ENCODE results near the gene KRTAP22-1.

Gene KRTAP22-1

DNA sequence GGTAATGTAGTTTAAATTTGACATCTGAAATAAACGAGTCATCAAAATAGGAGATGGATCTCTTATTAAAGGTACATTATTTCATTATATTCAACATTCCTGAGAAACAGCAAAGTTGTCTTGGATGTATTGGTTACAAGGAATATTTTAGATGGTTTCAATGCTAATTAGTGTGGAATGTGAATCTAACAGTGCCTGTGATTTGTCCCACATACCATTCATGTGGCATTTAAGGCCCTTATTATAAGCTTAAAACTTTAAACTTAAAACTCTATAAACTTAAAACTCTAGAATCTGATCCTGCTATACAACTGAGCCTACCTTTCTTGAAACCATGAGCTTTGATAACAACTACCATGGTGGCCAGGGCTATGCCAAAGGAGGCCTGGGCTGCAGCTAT, at the start of gene KRTAP22-1:
Gene KRTAP22-1 (plus strand): TSS at position 301 of the 400 bp plus-strand sequence.
- DNase-seq: no peak

DNA sequence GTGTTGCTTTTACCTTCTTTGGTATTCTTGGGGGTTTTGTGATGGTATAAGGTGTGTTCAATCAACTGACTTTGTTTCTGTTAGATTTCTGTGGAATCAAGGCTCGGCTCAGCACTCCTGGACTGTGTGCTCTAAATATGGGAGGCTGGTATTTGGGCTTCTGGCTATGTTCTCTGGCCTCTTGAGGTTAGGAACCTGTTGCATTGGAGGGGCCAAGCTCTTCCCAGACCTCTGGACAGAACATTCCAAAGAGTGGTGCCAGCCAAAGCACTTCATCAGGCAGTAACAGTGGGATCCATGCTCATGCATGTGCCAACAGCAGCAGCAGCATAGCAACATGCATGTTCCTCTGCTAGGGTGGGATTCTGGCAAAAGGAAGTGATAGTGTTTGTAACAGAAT, 48.1 kb upstream of the KRTAP22-1 start:
- DNase-seq: no peak

DNA sequence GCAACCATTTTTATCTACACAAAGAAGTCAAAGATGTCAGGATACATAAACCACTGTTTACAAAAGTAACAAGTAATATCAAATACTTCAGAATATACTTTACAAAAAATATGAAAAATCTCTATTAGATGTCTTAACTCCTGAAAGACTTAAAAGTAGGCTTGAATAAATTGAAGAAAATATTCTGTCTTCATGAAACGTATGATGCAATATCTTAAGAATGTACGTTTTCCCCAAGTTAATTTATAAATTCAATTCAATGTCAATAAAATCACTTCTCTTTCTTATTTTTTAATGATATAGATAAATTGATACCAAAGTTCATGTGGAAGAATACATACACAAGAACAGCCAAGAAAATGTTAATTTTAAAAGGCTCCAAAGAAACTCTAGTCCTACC, 45.8 kb upstream of the KRTAP22-1 start:
- DNase-seq: no peak

DNA sequence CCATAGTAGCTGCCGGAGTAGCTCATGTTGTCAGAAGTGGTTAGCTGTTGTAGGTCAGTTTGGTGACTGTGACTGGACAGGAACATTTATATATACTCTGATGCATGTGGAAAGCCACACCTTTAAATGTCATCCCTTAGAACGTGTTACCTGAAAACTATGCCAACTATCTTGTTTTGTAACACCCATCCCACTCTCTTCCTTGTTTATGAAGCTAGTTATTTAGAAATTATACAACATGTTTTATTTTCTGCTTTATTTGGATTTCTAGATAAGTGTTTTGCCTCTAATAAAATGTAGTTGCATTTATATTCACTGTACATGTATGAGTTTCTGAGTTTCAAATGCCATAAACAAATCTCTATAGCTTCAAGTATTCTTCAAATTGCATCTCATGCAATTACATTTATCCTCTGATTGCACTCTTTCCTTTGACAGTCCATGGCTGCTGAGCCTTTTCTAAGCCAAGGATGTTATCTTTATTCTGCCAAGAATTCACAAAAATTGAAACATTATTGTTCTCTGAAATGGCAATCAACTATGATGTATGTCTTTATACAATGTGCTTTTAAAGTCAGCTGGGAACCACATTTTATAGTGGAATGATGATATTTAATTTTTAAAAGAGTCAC, 39.5 kb upstream of the KRTAP22-1 start, which contains the start of gene KRTAP19-7:
Gene KRTAP19-7 (minus strand): TSS at position 51 of the 632 bp plus-strand sequence. CDS start 25 bp downstream, at position 26.
- DNase-seq: no peak

DNA sequence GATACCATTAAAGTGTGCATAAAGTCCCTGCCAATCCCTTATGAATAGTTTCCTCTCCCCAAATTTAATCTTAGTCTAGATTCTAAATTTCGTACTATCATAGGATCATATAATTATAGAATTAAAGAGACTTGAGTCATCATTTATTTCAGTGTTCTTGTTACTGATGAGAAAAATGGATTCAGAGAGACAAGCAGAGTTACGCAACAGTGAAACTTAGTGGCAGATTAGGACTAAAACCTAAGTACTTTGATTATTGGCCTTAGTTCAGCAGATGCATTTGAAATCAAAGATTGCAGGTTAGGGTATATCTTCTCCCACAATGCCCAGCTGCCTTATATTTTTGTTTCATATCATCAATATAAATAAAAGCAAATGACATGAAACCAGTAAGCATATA, 38.9 kb upstream of the KRTAP22-1 start:
- DNase-seq: no peak

DNA sequence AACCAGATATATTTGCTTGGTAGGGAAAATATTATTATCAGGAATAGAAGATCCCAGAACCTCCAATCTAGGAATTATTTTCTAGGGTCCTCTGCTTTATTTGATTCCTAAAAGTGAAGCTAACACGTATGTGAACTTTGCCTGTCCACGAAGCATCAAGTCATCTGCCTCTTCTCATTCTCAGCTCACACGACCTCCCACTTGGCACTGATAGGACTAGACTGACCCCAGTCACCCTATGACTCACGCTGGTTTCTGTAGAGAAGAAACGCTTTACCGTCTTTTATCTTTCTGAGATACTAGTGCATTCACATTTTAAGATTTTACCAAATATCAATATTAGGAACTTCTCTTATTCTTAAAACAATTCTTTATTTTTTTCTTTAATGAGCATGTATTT, 37.8 kb upstream of the KRTAP22-1 start:
- no peak for DNase-seq

DNA sequence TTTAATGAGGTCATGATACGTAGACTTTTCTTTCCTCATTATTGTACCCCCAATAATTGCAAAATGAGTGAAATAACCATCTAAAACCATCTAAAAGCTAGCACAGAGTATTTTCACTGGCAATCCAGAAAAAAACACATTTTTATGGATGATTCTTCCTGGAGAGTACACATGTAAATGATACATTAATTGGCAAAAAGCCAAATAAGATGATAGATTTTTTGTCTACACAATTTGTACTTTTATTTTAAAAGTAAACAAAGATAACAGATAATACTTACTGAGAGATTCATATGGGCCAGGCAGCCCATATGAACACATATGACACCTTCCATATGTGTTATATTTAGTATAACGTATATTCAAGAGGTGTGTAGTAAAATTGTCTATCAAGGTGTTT, 37.3 kb upstream of the KRTAP22-1 start:
- no peak for DNase-seq

DNA sequence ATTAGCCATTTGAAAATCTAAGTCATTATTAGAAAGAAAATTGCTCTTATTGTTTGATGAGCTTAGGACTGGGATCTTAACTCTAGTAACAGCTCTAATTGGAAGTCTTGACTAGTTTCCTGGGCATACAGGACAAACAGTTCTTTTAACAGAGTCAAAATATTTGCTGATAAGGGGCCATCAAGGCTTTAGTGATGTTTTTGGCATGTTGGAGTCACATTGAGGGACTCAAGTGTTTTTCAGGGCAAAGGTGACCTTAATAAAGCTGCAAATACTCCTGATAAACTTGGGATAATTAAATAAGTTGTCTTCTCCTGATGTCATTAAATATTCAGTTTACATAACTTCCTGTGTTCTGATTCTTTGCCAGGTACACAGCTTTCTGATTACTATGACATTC, 33.3 kb upstream of the KRTAP22-1 start:
- no peak for DNase-seq

DNA sequence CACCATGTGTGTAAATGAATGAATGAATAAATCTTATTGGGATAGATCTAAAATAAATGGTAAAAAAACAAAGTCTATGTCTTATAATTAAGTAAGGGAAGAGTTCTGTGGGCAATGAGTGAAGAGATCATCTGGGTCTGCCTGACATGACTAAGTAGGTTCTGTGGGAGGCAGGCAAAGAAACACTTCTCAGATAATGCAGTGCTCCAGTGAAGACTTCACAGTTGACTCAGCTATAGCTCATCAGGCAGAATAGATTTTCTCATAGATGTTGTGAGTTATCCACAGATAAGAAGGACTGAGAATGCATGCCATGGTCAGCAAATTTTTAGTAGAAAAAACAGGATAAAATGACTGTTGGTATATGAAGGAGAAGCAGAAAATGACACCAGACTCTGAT, 23.1 kb upstream of the KRTAP22-1 start:
- no peak for DNase-seq

DNA sequence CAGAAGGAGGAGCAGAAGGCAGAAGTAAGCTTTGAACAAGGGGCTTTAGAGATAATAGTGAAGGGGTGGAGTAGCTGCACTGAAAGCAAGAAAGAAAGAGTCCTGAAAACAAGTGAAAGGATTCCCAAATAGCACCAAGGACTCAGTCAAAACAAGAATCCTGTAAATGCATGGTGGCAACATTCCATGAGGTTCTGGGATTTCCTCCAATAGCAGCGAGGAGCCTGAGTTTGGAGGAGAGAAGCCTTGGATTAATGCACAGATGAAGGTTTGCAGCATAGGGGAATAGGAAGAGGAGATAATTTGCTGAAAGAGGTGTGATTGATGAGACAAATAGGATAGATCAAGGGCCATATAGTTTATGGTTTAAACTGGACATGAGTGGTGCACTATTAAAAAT, 21.5 kb upstream of the KRTAP22-1 start:
- no peak for DNase-seq

DNA sequence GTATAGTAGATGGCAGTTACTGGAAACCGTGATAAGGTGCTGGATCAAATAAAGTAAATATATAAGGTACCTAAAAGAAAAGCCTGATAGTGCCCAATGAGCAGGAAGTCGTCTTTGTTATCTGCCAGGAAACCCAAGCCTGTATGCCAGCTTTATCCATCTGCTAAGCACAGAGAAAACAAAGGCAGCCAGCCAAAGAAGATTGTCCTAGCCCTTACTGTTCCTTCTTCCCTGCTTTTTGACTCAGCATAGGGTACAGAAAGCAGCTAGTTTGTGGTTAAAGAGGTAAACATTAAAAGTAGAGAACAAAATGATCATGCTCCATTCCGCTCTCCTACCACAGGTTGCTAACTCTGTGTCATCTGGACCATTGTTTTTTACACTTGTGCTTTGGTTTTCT, 20.8 kb upstream of the KRTAP22-1 start:
- no peak for DNase-seq

DNA sequence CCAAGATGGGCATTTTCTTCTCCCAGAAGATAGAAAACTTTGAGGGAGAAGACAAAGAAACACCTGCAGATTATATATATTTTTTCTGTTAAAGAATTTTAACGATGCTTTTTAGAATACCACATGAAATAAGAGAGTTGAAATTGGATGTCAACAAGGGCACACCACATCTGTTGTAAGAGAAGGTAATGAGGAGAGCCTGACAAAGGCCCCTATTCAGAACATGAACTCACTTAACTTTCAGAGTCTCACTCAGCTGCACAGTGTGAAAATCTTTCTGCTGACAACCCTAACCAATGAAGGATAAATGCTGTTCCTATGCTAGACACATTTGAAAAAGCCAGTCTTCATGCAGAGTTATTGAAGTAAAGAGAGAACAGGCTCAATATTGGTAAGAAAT, 18.0 kb upstream of the KRTAP22-1 start:
- DNase-seq: no peak

DNA sequence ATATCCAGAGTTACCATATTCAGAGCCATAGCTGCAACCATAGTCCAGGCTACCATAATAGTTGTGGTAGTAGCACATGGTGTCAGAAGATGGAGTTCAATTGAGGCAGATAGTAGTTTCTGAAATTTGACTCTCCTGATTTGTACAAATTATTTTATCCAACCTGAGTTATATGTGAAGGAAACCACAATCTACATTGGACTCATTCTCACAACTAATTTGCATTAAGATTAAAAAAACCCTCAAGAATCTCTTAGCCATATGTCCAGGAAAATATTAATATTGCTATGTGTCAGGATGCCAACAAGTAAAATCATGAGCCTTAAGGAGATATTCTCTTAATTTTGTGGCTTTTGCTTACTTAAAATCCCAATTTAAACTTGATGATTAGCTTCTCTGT, 10.6 kb upstream of the KRTAP22-1 start, which contains the start of gene KRTAP22-2:
Gene KRTAP22-2 (minus strand): TSS at position 101 of the 400 bp plus-strand sequence.
- DNase-seq: no peak

DNA sequence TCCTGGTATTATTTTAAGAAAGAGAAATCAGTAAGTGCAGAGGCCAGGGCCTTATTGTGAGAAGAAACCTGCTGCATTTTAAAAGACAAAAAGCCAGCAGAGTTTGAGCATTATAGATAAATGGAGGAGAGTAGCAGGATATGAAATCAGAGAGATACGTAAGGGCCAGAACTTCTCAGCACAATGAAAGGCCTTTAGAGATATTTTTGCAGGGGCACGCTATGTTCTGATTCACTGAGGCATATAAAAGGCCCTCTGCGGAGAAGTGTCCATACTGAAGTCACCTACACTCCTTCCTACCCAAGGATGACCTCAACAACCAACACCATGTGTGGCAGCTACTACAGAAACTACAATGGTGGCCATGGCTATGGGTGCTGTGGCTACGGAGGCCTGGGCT, 8.7 kb upstream of the KRTAP22-1 start, which contains the start of gene KRTAP6-3:
Gene KRTAP6-3 (plus strand): TSS at position 301 of the 400 bp plus-strand sequence. CDS start 6 bp downstream, at position 307.
- no peak for DNase-seq

DNA sequence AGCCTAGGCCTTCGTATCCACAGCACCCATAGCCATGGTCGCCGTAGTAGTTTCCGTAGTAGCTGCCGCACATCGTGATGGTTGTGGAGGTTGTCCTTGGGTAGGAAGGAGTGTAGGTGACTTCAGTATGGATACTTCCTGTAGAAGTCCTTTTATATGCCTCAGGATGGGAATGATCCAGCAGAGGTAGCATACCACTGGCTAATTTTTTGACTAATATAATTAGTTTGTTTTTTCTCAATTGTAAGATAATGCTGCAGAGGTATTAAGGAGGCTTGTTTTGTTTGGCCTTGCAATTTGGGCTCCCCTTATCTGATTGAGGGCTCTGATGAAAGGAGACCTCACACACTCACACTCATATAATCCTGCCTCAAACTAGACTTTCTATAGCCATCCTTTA, 2.1 kb upstream of the KRTAP22-1 start, which contains the start of gene KRTAP6-2:
Gene KRTAP6-2 (minus strand): TSS at position 101 of the 400 bp plus-strand sequence. CDS start 28 bp downstream, at position 73.
- no peak for DNase-seq

DNA sequence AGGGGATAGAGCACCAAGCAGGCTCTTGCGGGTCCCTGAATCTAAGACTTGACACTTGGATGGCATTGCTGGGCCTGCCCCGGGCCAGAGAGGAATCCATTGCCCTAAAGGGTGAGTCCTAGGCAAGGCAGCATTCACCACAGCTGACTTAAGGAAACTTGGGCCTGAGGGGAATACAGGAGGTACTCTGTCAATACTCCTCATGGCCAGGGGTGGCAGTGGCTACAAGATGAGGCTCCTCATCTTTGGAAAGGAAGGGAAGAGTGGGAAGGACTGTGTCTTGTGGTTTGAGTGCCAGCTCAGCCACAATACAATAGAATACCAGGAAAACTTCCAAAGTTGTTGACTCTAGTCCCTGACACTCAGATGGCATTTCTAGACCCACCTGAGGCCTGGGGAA, 5.1 kb downstream of the KRTAP22-1 start:
- no peak for DNase-seq

DNA sequence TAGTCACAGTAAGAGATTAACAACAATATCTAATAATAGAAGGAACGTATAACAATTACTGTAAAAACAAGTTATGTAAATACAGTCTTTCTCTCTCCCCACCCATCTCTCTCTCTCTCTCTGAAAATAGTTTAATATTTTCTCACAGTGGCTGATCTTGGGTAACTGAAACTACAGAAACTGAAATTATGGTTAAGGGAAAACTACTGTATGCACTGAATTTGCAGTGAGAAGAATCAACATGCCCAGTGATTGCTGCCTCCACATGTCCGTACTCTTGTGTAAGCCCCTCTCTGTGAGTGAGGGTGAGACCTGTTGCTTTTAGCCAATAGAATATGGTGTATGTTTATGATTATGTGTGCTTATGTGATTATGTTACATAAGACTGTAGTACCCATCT, 11.2 kb downstream of the KRTAP22-1 start:
- no peak for DNase-seq

DNA sequence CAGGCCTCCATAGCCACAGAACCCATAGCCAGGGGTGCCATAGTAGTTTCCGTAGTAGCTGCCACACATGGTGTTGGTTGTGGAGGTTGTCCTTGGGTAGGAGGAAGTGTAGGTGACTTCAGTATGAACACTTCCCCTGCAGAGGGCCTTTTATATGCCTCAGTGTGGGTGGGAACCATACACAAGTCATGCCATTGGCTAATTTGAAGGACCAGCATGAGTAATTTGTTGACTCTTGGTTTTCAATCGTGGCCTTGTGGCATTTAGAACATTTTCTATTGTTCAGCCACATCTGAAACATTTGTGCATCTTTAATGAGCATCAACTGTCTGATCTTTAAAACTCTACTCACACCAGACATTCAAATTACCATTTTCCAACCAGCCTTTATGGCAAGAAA, 12.9 kb downstream of the KRTAP22-1 start, which contains the start of gene KRTAP6-1:
Gene KRTAP6-1 (minus strand): TSS at position 95 of the 400 bp plus-strand sequence. CDS start 26 bp downstream, at position 69.
- no peak for DNase-seq

DNA sequence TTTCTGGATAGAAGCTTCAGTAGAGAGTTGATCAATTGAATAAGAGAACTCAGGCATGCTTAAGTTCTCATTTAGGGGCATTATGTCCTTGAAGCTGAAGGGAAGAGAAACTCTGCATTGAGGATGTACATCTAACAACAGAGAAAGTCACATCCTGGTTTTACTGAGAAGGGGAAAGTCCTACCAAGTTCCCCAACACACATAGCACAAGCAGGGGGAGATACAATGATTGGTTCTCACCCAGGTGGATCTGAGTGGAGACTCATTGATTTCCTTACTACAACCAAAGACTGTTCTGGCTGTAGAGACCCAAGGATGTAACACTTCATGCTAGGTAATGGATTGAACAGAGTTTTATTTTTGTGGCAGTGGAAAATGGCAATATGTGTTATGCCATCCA, 14.3 kb downstream of the KRTAP22-1 start:
- no peak for DNase-seq

DNA sequence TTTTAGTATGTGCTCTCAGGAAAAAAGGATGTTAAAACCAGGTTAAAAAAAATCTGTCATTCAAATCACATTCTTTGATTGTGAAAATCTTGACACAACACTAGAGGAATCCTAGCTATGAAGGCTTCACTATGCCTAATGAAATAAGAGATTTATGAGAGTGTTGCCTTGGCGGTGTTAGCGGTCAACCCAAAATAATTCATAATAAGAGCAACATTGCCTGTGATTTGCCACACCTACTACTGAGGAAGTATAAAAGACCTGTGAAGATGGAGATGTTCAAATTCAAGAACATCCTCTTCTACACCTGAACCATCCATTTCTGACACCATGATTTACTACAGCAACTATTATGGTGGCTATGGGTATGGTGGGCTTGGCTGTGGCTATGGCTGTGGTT, 15.2 kb downstream of the KRTAP22-1 start, which contains the start of gene KRTAP20-1:
Gene KRTAP20-1 (plus strand): TSS at position 301 of the 400 bp plus-strand sequence. CDS start 30 bp downstream, at position 331.
- DNase-seq: no peak

DNA sequence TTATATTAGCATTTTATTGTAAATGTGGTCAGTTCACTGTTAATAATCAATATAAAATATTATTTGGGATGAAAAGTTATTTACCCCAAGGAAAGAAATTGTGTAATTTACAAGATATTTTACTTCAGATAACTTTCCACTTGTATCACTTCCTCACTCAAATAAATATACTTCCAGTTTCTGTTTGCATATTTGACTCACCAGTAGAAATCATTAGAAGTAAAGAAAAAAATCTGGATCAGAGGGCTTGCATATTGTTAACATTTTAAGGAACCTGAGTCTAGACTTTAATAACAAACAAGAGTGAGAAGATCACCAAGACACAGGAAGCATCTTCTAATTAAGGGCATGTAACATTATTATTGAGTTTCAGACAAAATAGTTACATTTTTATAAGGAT, 19.2 kb downstream of the KRTAP22-1 start:
- DNase-seq: no peak

DNA sequence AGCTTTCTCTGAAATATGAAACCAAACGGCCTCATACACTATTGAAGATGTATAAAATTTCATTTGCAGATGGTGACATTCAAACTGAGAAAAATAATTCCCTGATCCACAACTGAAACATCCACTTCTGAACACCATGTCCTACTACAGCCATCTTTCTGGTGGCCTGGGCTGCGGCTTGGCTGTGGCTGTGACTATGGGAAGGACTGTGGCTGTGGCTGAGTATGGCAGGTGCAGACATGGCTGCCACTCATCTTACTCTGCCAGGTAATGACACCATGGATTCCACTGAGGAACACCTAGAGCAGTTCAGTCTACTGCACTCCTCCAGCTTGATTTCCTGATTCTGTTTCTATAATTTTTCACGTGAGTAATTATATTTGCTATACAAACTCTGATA, 19.6 kb downstream of the KRTAP22-1 start, which contains the start of gene KRTAP20-4:
Gene KRTAP20-4 (plus strand): TSS at position 106 of the 400 bp plus-strand sequence.
- no peak for DNase-seq

DNA sequence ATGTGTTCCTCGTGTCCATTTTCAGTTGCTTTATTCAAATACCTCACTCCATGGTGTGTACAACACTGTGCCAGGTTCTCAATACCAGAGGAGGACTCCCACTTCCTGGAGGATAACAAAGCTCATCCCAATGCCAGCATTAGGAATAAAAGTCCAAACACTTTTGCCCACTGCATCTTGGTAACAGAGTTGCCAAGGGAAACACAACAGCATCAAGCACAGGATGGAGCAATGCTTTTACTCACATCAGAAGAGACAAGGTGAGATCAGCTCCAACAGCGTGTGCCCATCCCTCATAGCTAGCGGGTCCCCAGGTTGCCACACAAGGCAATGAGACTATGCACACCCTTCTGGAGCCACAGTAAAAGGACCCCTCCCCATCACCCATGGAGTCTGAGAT, 22.5 kb downstream of the KRTAP22-1 start:
- no peak for DNase-seq

DNA sequence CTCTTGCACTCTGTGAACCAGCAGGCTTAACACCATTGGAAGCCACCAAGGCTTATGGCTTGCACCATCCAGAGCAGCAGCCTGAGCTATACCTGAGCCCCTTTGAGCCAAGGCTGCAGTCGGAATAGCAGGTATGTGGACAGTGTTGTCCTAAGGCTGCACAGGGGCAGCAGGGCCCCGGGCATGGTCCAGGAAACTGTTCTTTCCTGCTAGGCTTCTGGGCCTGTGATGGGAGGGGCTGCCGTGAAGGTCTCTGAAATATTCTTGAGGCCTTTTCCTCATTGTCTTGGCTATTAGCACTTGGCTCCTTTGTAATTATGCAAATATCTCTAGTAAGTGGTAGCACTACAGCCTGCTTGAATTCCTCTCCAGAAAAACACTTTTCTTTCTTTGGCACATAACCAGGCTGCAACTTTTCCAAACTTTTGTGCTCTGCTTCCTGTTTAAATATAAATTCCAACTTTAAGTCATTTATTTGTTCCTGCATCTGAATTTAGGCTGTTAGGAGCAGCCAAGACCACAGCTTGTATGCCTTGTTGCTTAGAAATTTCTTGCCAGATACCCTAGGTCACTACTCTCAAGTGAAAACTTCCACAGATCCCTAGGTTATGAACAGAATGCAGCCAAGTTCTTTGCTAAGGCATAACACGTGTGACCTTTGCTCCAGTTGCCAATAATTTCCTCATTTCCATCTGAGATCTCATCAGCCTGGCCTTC, 24.7 kb downstream of the KRTAP22-1 start:
- no peak for DNase-seq
